Measurements from ENCODE around the gene IMPA2.

Gene IMPA2

GRCh38 chr18:11983592-11983991 is 2.3 kb downstream of the IMPA2 start:
- no peak overlapping the region for H3K4me3 ChIP-seq (ENCODE audit: low read depth, low read length)
- no peak for TF ChIP-seq CTCF (IDR thresholded peaks at IDR 0.05; ENCODE audit: control insufficient read depth, extremely low read depth, insufficient read depth)
- no peak for DNase-seq (ENCODE audit: low read depth)

- TF ChIP-seq CTCF (IDR thresholded peaks at IDR 0.05; ENCODE audit: control insufficient read depth, extremely low read depth, insufficient read depth) = no peak
- H3K4me3 ChIP-seq (ENCODE audit: low read depth, low read length) = no peak overlapping the region
- no peak for DNase-seq (ENCODE audit: low read depth)
Measured at GRCh38 chr18:11984091-11984490, 2.8 kb downstream of the IMPA2 start.

GRCh38 chr18:11985586-11985985 is 4.3 kb downstream of the IMPA2 start:
- DNase-seq (ENCODE audit: low read depth) = no peak
- TF ChIP-seq CTCF (IDR thresholded peaks at IDR 0.05; ENCODE audit: control insufficient read depth, extremely low read depth, insufficient read depth) = no peak
- no peak overlapping the region for H3K4me3 ChIP-seq (ENCODE audit: low read depth, low read length)

GRCh38 chr18:11986061-11986460 is 4.8 kb downstream of the IMPA2 start:
- no peak for DNase-seq (ENCODE audit: low read depth)
- no peak overlapping the region for H3K4me3 ChIP-seq (ENCODE audit: low read depth, low read length)
- TF ChIP-seq CTCF (IDR thresholded peaks at IDR 0.05; ENCODE audit: control insufficient read depth, extremely low read depth, insufficient read depth) = no peak

GRCh38 chr18:11987527-11987926 is 6.2 kb downstream of the IMPA2 start:
- TF ChIP-seq CTCF (IDR thresholded peaks at IDR 0.05; ENCODE audit: control insufficient read depth, extremely low read depth, insufficient read depth) = no peak
- H3K4me3 ChIP-seq (ENCODE audit: low read depth, low read length) = no peak overlapping the region
- no peak for DNase-seq (ENCODE audit: low read depth)

GRCh38 chr18:11989174-11989573 is 7.9 kb downstream of the IMPA2 start:
- H3K4me3 ChIP-seq (ENCODE audit: low read depth, low read length) = no peak overlapping the region
- TF ChIP-seq CTCF (IDR thresholded peaks at IDR 0.05; ENCODE audit: control insufficient read depth, extremely low read depth, insufficient read depth) = no peak
- DNase-seq (ENCODE audit: low read depth) = no peak

- peak; percentile 85 for DNase-seq (ENCODE audit: low read depth)
- TF ChIP-seq CTCF (IDR thresholded peaks at IDR 0.05; ENCODE audit: control insufficient read depth, extremely low read depth, insufficient read depth) = no peak
- H3K4me3 ChIP-seq (ENCODE audit: low read depth, low read length) = no peak overlapping the region
Measured at GRCh38 chr18:11989966-11990380, 8.7 kb downstream of the IMPA2 start.

Data from LNCaP clone FGC (cell line).